Measurements from ENCODE around the gene MMP24OS.

Gene MMP24OS

GRCh38 chr20:35275741-35276251, 2.1 kb downstream of the MMP24OS start:
- DNase-seq (ENCODE audit: low read depth) = no peak
- TF ChIP-seq CTCF (IDR thresholded peaks at IDR 0.05; ENCODE audit: control insufficient read depth, insufficient read depth, low read depth, low read length, missing control alignments) = no peak

DNA sequence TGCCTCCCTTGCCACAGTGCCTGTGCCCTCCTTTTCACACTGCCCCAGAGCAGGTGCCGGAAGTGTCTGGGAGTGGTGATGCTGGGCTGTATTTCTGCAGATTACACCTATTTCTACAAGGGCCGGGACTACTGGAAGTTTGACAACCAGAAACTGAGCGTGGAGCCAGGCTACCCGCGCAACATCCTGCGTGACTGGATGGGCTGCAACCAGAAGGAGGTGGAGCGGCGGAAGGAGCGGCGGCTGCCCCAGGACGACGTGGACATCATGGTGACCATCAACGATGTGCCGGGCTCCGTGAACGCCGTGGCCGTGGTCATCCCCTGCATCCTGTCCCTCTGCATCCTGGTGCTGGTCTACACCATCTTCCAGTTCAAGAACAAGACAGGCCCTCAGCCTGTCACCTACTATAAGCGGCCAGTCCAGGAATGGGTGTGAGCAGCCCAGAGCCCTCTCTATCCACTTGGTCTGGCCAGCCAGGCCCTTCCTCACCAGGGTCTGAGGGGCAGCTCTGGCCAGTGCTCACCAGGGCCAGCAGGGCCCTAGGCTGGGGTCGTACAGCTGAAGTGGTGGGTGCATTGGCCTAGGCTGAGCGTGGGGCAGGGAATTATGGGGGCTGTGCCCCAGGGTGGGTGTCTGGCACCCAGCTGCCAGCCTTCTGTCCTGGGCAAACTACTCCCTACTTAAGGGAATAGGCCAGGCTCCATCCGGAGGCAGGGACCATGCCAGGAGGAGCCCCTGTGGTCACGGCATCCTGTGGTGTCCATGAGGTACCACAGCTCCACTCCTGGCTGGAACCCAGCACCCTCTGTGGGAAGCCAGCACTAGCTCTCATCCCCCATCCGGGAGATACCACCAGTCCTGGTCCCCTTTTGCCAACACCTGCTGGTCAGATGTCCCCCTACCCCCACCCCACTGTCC, 3.5 kb downstream of the MMP24OS start:
- DNase-seq (ENCODE audit: low read depth) = no peak
- no peak overlapping the region for H3K4me3 ChIP-seq (ENCODE audit: control insufficient read depth, low read depth, low read length)
- no peak for TF ChIP-seq CTCF (IDR thresholded peaks at IDR 0.05; ENCODE audit: control insufficient read depth, insufficient read depth, low read depth, low read length, missing control alignments)

More at GRCh38 chr20:35275741-35276251, 2.1 kb downstream of the MMP24OS start:
- H3K4me3 ChIP-seq (ENCODE audit: control insufficient read depth, low read depth, low read length) = no peak overlapping the region

- H3K4me3 ChIP-seq (ENCODE audit: control insufficient read depth, low read depth, low read length) = no peak overlapping the region
- TF ChIP-seq CTCF (IDR thresholded peaks at IDR 0.05; ENCODE audit: control insufficient read depth, insufficient read depth, low read depth, low read length, missing control alignments) = no peak
- DNase-seq (ENCODE audit: low read depth) = no peak
These were observed 4.3 kb downstream of the MMP24OS start for GRCh38 chr20:35273449-35274171.

DNA sequence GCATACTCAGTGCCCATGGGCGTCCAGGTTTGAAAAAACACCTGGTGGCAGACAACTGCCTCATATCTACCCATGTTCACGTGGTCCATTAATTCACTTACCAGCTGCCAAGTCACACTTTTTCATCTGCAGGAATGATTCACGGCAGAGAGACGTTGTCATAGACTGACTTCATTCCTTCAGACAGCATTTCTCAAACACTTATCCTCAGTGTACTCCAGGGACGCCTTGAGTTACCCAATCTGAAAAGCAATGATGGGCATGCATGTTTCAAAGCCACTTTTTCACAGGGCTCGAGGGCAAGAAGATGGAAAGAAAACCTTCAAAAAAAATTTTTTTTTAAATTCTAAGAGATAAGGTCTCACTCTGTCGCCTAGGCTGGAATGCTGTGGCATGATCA, 6.0 kb downstream of the MMP24OS start:
- TF ChIP-seq CTCF (IDR thresholded peaks at IDR 0.05; ENCODE audit: control insufficient read depth, insufficient read depth, low read depth, low read length, missing control alignments) = no peak
- H3K4me3 ChIP-seq (ENCODE audit: control insufficient read depth, low read depth, low read length) = no peak overlapping the region
- DNase-seq (ENCODE audit: low read depth) = no peak

DNA sequence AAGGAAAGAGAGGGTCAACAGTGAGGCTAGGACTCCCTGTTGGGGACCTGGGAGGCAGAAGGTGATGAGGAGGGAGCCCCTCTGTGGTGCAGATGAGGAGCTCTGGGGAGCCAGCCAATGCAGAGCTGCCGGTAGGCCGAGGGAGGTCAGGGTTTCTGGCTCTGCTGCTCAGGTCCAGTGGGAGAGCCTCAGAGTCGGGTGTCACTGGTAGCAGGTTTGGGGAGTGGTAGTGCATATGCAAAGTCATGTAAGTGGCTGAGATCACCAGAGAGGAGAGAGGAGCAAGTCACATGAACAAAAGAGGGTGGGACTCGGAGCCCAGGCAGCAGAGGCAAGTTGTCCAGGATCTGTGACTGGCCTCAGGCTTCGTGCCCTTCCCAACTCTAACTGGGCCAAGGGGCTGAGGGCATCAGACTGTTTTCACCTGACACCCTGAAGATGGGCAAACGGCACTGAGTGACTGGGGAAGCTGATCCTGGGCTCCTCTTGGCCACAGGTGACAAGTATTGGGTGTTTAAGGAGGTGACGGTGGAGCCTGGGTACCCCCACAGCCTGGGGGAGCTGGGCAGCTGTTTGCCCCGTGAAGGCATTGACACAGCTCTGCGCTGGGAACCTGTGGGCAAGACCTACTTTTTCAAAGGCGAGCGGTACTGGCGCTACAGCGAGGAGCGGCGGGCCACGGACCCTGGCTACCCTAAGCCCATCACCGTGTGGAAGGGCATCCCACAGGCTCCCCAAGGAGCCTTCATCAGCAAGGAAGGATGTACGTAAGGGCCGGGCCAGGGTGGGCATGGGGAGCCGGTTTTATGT, 6.6 kb downstream of the MMP24OS start:
- no peak for DNase-seq (ENCODE audit: low read depth)
- H3K4me3 ChIP-seq (ENCODE audit: control insufficient read depth, low read depth, low read length) = no peak overlapping the region
- no peak for TF ChIP-seq CTCF (IDR thresholded peaks at IDR 0.05; ENCODE audit: control insufficient read depth, insufficient read depth, low read depth, low read length, missing control alignments)

Measured in AG09309 (cell line).